H9 (cell line): Measurements from ENCODE around the gene SELPLG. TPM values are rescaled to one million over a fixed set of nuclear protein-coding genes. Genes with fewer than 3 reads are reported as not detected.

Source experiments
- DNase-seq: peaks from one replicate; pipeline ENCODE4 v3.0.0-alpha.2; 2017
- H2AFZ ChIP-seq: one replicate; pipeline ENCODE4 v1.6.1; 2013; ENCODE audit warnings: mild to moderate bottlenecking, low read length, control low read depth, moderate library complexity
- H2AK5ac ChIP-seq: 2 replicates; pipeline ENCODE4 v1.6.1; 2013; ENCODE audit warnings: low read length, control low read depth, mixed read lengths; ENCODE audit not compliant: insufficient read length
- H2BK120ac ChIP-seq: one replicate; pipeline ENCODE4 v1.6.1; 2013; ENCODE audit warnings: low read depth, mild to moderate bottlenecking, low read length, control low read depth, inconsistent platforms; ENCODE audit not compliant: poor library complexity, severe bottlenecking
- H2BK12ac ChIP-seq: 2 replicates; pipeline ENCODE4 v1.6.1; 2013; ENCODE audit warnings: low read length, control low read depth, mixed read lengths, low read depth; ENCODE audit not compliant: insufficient read length
- H2BK15ac ChIP-seq: 2 replicates; pipeline ENCODE4 v1.6.1; 2013; ENCODE audit warnings: low read depth, low read length, control low read depth
- H2BK20ac ChIP-seq: one replicate; pipeline ENCODE4 v1.6.1; 2013; ENCODE audit warnings: low read depth, mild to moderate bottlenecking, low read length, control low read depth, inconsistent platforms; ENCODE audit not compliant: poor library complexity, severe bottlenecking
- H2BK5ac ChIP-seq: 2 replicates; pipeline ENCODE4 v1.6.1; 2013; ENCODE audit warnings: low read length, control low read depth, mixed read lengths; ENCODE audit not compliant: insufficient read length
- H3K14ac ChIP-seq: 2 replicates; pipeline ENCODE4 v1.6.1; 2013; ENCODE audit warnings: low read length, control low read depth; ENCODE audit not compliant: insufficient read depth
- H3K18ac ChIP-seq: 2 replicates; pipeline ENCODE4 v1.6.1; 2013; ENCODE audit warnings: low read depth, mild to moderate bottlenecking, mixed read lengths, low read length, control low read depth; ENCODE audit not compliant: insufficient read length
- H3K23ac ChIP-seq: 2 replicates; pipeline ENCODE4 v1.6.1; 2013; ENCODE audit warnings: low read length, control low read depth, mixed read lengths, low read depth; ENCODE audit not compliant: insufficient read length
- H3K23me2 ChIP-seq: 2 replicates; pipeline ENCODE4 v1.6.1; 2013; ENCODE audit warnings: low read depth, mild to moderate bottlenecking, mixed read lengths, low read length, control low read depth; ENCODE audit not compliant: insufficient read length, poor library complexity, severe bottlenecking
- H3K27ac ChIP-seq: 2 replicates; pipeline ENCODE4 v1.5.1; 2013; ENCODE audit warnings: low read length, control low read depth, mixed read lengths, low read depth; ENCODE audit not compliant: insufficient read length
- H3K27me3 ChIP-seq: 2 replicates; pipeline ENCODE4 v1.6.1; 2013; ENCODE audit warnings: low read length, control low read depth, inconsistent platforms; ENCODE audit not compliant: insufficient read depth
- H3K4ac ChIP-seq: 2 replicates; pipeline ENCODE4 v1.6.1; 2013; ENCODE audit warnings: low read depth, mild to moderate bottlenecking, control low read depth, inconsistent platforms, low read length, moderate library complexity
- H3K4me1 ChIP-seq: 2 replicates; pipeline ENCODE4 v1.6.1; 2013; ENCODE audit warnings: low read length, control low read depth, inconsistent platforms; ENCODE audit not compliant: insufficient read depth
- H3K4me2 ChIP-seq: 2 replicates; pipeline ENCODE4 v1.6.1; 2013; ENCODE audit warnings: low read length, control low read depth, mixed read lengths; ENCODE audit not compliant: insufficient read length, insufficient read depth
- H3K56ac ChIP-seq: 2 replicates; pipeline ENCODE4 v1.6.1; 2013; ENCODE audit warnings: low read depth, mild to moderate bottlenecking, mixed read lengths, low read length, control low read depth; ENCODE audit not compliant: insufficient read length
- H3K79me1 ChIP-seq: 2 replicates; pipeline ENCODE4 v1.6.1; 2013; ENCODE audit warnings: low read depth, mild to moderate bottlenecking, moderate library complexity, low read length, control low read depth, inconsistent platforms; ENCODE audit not compliant: insufficient read depth, poor library complexity, severe bottlenecking
- H3K79me2 ChIP-seq: 2 replicates; pipeline ENCODE4 v1.6.1; 2013; ENCODE audit warnings: low read length, control low read depth, inconsistent platforms; ENCODE audit not compliant: insufficient read depth
- H3K9ac ChIP-seq: 2 replicates; pipeline ENCODE4 v1.6.1; 2013; ENCODE audit warnings: low read length, control low read depth, mixed read lengths; ENCODE audit not compliant: insufficient read length; ENCODE audit errors: extremely low read depth
- H3K9me3 ChIP-seq: one replicate; pipeline ENCODE4 v1.6.1; 2013; ENCODE audit warnings: low read depth, low read length, inconsistent platforms; ENCODE audit not compliant: control insufficient read depth
- H3T11ph ChIP-seq: one replicate; pipeline ENCODE4 v1.6.1; 2013; ENCODE audit warnings: mild to moderate bottlenecking, low read length, control low read depth, inconsistent platforms
- H4K20me1 ChIP-seq: one replicate; pipeline ENCODE4 v1.6.1; 2013; ENCODE audit not compliant: control insufficient read depth, insufficient read length, insufficient read depth
- H4K5ac ChIP-seq: 2 replicates; pipeline ENCODE4 v1.6.1; 2013; ENCODE audit warnings: low read depth, mild to moderate bottlenecking, mixed read lengths, low read length, control low read depth; ENCODE audit not compliant: insufficient read length
- H4K8ac ChIP-seq: replicated peaks from 2 replicates; pipeline ENCODE4 v1.6.1; 2013; ENCODE audit warnings: low read length, control low read depth, mixed read lengths, low read depth; ENCODE audit not compliant: insufficient read length
- H4K91ac ChIP-seq: 2 replicates; pipeline ENCODE4 v1.6.1; 2013; ENCODE audit warnings: low read depth, mild to moderate bottlenecking, moderate library complexity, mixed read lengths, low read length, control low read depth; ENCODE audit not compliant: insufficient read length
- H3K27ac Mint-ChIP-seq, 3 experiments: 2 replicates in 2 of 3; 3 replicates in 1 of 3; pipeline ENCODE4 v1.8.0; 2020 to 2021; ENCODE audit warnings: mixed read lengths in 3 of 3, mild to moderate bottlenecking in 1 of 3, moderate library complexity in 1 of 3
- H3K27me3 Mint-ChIP-seq: 2 replicates; pipeline ENCODE4 v1.8.0; 2021; ENCODE audit warnings: low read depth, mild to moderate bottlenecking, moderate library complexity, mixed read lengths
- H3K36me3 Mint-ChIP-seq, 3 experiments: 2 replicates in 2 of 3; 3 replicates in 1 of 3; pipeline ENCODE4 v1.8.0; 2020 to 2021; ENCODE audit warnings: low read depth in 3 of 3, mixed read lengths in 3 of 3; ENCODE audit not compliant: insufficient read depth in 1 of 3
- H3K4me1 Mint-ChIP-seq, 2 experiments: 2 replicates each; pipeline ENCODE4 v1.8.0; 2020; ENCODE audit warnings: mixed read lengths in 2 of 2
- H3K4me3 Mint-ChIP-seq, 2 experiments: 2 replicates in 1 of 2; 3 replicates in 1 of 2; pipeline ENCODE4 v1.8.0; 2020 to 2021; ENCODE audit warnings: mild to moderate bottlenecking in 2 of 2, mixed read lengths in 2 of 2, moderate library complexity in 1 of 2
- H3K9me3 Mint-ChIP-seq, 2 experiments: 2 replicates in 1 of 2; 3 replicates in 1 of 2; pipeline ENCODE4 v1.8.0; 2020; ENCODE audit warnings: mild to moderate bottlenecking in 2 of 2, mixed read lengths in 2 of 2, moderate library complexity in 1 of 2
- WGBS: extraction: QIAGEN DNeasy Blood & Tissue Kit; methylation state at CpG from one replicate; pipeline ENCODE4 v1.1.7; 2013; ENCODE audit warnings: missing lambda C conversion rate, low lambda C conversion rate, mixed read lengths; ENCODE audit not compliant: insufficient read length; ENCODE audit errors: extremely low coverage; 5-methylcytosine and 5-hydroxymethylcytosine counted together
- total RNA-seq: library from RNA; stranded (reverse); gene quantifications from 2 replicates; pipeline ENCODE4 v1.2.1, GENCODE V29; 2021
- TF ChIP-seq, protein P1 (sequence below): fragments of 200-600 bp; sonication (generic); conservative IDR thresholded peaks from 3 replicates; pipeline ENCODE4 v1.8.0; 2021; ENCODE audit warnings: antibody characterized with exemption, mild to moderate bottlenecking

The SELPLG gene
- total RNA-seq, 1 experiment from 2014 or later = 0.15 TPM

DNA sequence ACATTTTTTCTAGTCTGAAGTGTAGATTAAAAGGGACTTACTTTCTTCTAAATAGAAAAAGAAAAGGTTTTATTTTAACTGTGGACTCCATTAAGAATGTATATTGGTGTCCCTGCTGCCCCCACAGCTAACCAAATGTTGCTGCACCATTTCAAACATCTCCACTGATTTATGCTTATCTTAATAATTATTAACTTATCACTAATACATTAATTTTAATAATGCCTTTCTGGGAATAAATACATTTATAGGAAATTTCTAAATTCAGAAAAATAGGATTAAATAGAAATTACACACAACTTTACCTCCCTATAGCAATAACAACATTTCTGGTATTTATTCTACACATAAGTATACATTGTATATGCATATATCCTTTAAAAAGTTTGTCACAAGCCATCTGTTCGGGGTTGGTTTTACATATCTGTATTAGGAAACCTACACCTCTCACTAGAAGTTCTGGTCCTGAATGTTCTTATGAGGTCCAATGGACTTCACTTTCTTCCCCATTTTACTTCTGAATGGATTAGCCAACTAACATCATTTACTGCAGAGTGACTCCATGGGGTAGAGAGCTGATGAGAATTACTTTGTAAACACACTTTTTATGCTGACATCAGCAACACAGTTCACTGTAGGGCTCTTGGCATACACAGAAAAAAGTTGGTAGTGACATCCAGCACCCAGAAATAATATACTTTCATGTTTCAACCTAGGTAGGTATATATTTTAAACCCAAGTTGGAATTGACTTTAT lies 9.4 kb upstream of the SELPLG start:
- DNase-seq = no peak
- H3K23me2 ChIP-seq = no peaks in the 10 kb centered on the region
- Mint-ChIP-seq H3K4me1 (peaks cover 41 to 46% of the 10 kb centered on the region in 2 experiments), H3K9me3 (no peaks in the 10 kb centered on the region), H3K36me3 (peaks cover 10 to 44% (median 27%) of the 10 kb centered on the region in 3 experiments), H3K27me3 (no peaks in the 10 kb centered on the region), H3K27ac (no peak overlapping the region), H3K4me3 (no peak overlapping the region)
- no peak overlapping the region for H3K27ac ChIP-seq
- no peak overlapping the region for H2BK20ac ChIP-seq
- no peak overlapping the region for H2AFZ ChIP-seq
- no peak overlapping the region for H2AK5ac ChIP-seq
- no peak overlapping the region for H3K56ac ChIP-seq
- no peak overlapping the region for H2BK12ac ChIP-seq
- no peaks in the 10 kb centered on the region for H3K79me1 ChIP-seq
- H3T11ph ChIP-seq = no peak overlapping the region
- no peaks in the 10 kb centered on the region; the same call in 1 of the 2 replicates for H3K4me1 ChIP-seq
- TF ChIP-seq, protein P1, sequence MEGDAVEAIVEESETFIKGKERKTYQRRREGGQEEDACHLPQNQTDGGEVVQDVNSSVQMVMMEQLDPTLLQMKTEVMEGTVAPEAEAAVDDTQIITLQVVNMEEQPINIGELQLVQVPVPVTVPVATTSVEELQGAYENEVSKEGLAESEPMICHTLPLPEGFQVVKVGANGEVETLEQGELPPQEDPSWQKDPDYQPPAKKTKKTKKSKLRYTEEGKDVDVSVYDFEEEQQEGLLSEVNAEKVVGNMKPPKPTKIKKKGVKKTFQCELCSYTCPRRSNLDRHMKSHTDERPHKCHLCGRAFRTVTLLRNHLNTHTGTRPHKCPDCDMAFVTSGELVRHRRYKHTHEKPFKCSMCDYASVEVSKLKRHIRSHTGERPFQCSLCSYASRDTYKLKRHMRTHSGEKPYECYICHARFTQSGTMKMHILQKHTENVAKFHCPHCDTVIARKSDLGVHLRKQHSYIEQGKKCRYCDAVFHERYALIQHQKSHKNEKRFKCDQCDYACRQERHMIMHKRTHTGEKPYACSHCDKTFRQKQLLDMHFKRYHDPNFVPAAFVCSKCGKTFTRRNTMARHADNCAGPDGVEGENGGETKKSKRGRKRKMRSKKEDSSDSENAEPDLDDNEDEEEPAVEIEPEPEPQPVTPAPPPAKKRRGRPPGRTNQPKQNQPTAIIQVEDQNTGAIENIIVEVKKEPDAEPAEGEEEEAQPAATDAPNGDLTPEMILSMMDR = no peak
- H4K5ac ChIP-seq = no peak overlapping the region
- no peak overlapping the region for H2BK5ac ChIP-seq
- WGBS = no CpG with 5 or more reads among the region's 1 CpG
- no peak overlapping the region for H3K18ac ChIP-seq
- no peak overlapping the region for H4K8ac ChIP-seq
- no peak overlapping the region for H3K9ac ChIP-seq
- H3K23ac ChIP-seq = no peak overlapping the region
- H3K4ac ChIP-seq = no peak overlapping the region
- H2BK120ac ChIP-seq = no peak overlapping the region
- H2BK15ac ChIP-seq = no peak overlapping the region
- no peak overlapping the region for H3K4me2 ChIP-seq
- H3K79me2 ChIP-seq = no peaks in the 10 kb centered on the region
- H3K14ac ChIP-seq = no peak overlapping the region
- H4K20me1 ChIP-seq = no peaks in the 10 kb centered on the region
- H3K27me3 ChIP-seq = no peaks in the 10 kb centered on the region
- H4K91ac ChIP-seq = no peak overlapping the region
- H3K9me3 ChIP-seq = no peaks in the 10 kb centered on the region
